GM21423 (cell line): Measurements from ENCODE around the gene CDH6.

Experiments
- ATAC-seq: cut with Tn5 transposase; IDR thresholded peaks from one replicate; pipeline ENCODE4 v1.9.1; 2021; ENCODE audit warnings: mild to moderate bottlenecking, moderate library complexity; ENCODE audit not compliant: unreplicated experiment

Gene CDH6

GRCh38 chr5:31244921-31245320, 51.4 kb downstream of the CDH6 start:
- no peak for ATAC-seq

GRCh38 chr5:31247381-31247780, 53.9 kb downstream of the CDH6 start:
- ATAC-seq: no peak

- no peak for ATAC-seq
Measured at GRCh38 chr5:31250201-31250600, 56.7 kb downstream of the CDH6 start.

GRCh38 chr5:31251032-31251431, 57.5 kb downstream of the CDH6 start:
- no peak for ATAC-seq

- no peak for ATAC-seq
Measured at GRCh38 chr5:31255041-31255440, 61.6 kb downstream of the CDH6 start.

GRCh38 chr5:31268256-31268655, 74.8 kb downstream of the CDH6 start:
- no peak for ATAC-seq

GRCh38 chr5:31268686-31269085, 75.2 kb downstream of the CDH6 start:
- ATAC-seq: no peak

- no peak for ATAC-seq
Measured at GRCh38 chr5:31269259-31269658, 75.8 kb downstream of the CDH6 start.

GRCh38 chr5:31270396-31270795, 76.9 kb downstream of the CDH6 start:
- ATAC-seq: no peak

- ATAC-seq: no peak
Measured at GRCh38 chr5:31271567-31271966, 78.1 kb downstream of the CDH6 start.

GRCh38 chr5:31273161-31273560, 79.7 kb downstream of the CDH6 start:
- no peak for ATAC-seq

- no peak for ATAC-seq
Measured at GRCh38 chr5:31273631-31274378, 80.3 kb downstream of the CDH6 start.

GRCh38 chr5:31280210-31280609, 86.7 kb downstream of the CDH6 start:
- no peak for ATAC-seq

- ATAC-seq: no peak
Measured at GRCh38 chr5:31283326-31283725, 89.8 kb downstream of the CDH6 start.

GRCh38 chr5:31285025-31285424, 91.5 kb downstream of the CDH6 start:
- ATAC-seq: no peak

GRCh38 chr5:31287985-31288384, 94.5 kb downstream of the CDH6 start:
- ATAC-seq: no peak

- ATAC-seq: no peak
Measured at GRCh38 chr5:31289429-31289828, 95.9 kb downstream of the CDH6 start.

- ATAC-seq: no peak
Measured at GRCh38 chr5:31291323-31291854, 97.9 kb downstream of the CDH6 start.

- no peak for ATAC-seq
Measured at GRCh38 chr5:31300501-31300900, 107.0 kb downstream of the CDH6 start.

- no peak for ATAC-seq
Measured at GRCh38 chr5:31301833-31302232, 108.3 kb downstream of the CDH6 start.

- no peak for ATAC-seq
Measured at GRCh38 chr5:31303688-31304087, 110.2 kb downstream of the CDH6 start.

GRCh38 chr5:31317665-31318064, 124.2 kb downstream of the CDH6 start:
- ATAC-seq: no peak

- no peak for ATAC-seq
Measured at GRCh38 chr5:31319335-31319734, 125.8 kb downstream of the CDH6 start.
